MM.1S (cell line): Measurements from ENCODE around the gene NXT2.

Experiments
- DNase-seq: peaks from one replicate; pipeline ENCODE4 v3.0.0-alpha.2; 2015
- H2AFZ ChIP-seq: fragments of 300-600 bp; sonication (generic); 2 replicates; pipeline ENCODE4 v1.6.0; 2016; ENCODE audit warnings: antibody characterized with exemption, low read length
- H3F3A ChIP-seq: fragments of 300-600 bp; sonication (generic); 2 replicates; pipeline ENCODE4 v1.6.1; 2016; ENCODE audit warnings: mild to moderate bottlenecking, antibody characterized with exemption, low read length, moderate library complexity, mixed read lengths; ENCODE audit not compliant: insufficient read depth
- H3K27ac ChIP-seq: fragments of 300-600 bp; sonication (generic); 2 replicates; pipeline ENCODE4 v1.5.1; 2016; ENCODE audit warnings: mild to moderate bottlenecking, low read length
- H3K27me3 ChIP-seq: fragments of 300-600 bp; sonication (generic); replicated peaks from 2 replicates; pipeline ENCODE4 v1.6.0; 2016; ENCODE audit warnings: low read length; ENCODE audit not compliant: insufficient read depth
- H3K36me3 ChIP-seq: fragments of 300-600 bp; sonication (generic); replicated peaks from 2 replicates; pipeline ENCODE4 v1.6.1; 2016; ENCODE audit warnings: mild to moderate bottlenecking, low read length, mixed read lengths; ENCODE audit not compliant: insufficient read depth
- H3K4me1 ChIP-seq: fragments of 300-600 bp; sonication (generic); 2 replicates; pipeline ENCODE4 v1.6.1; 2016; ENCODE audit warnings: low read length, mixed read lengths
- H3K4me2 ChIP-seq: fragments of 300-600 bp; sonication (generic); 2 replicates; pipeline ENCODE4 v1.6.0; 2016; ENCODE audit warnings: low read depth, low read length
- H3K4me3 ChIP-seq: fragments of 300-600 bp; sonication (generic); 2 replicates; pipeline ENCODE4 v1.5.1; 2016; ENCODE audit warnings: low read length, mixed read lengths
- H3K79me2 ChIP-seq: fragments of 300-600 bp; sonication (generic); 2 replicates; pipeline ENCODE4 v1.6.1; 2016; ENCODE audit warnings: mixed run types, low read length, mixed read lengths
- H3K9ac ChIP-seq: fragments of 300-600 bp; sonication (generic); 2 replicates; pipeline ENCODE4 v1.6.1; 2016; ENCODE audit warnings: low read length, mixed read lengths
- H3K9me2 ChIP-seq: fragments of 300-600 bp; sonication (generic); replicated peaks from 2 replicates; pipeline ENCODE4 v1.6.1; 2016; ENCODE audit warnings: mild to moderate bottlenecking, low read length, mixed read lengths; ENCODE audit not compliant: insufficient read depth
- H3K9me3 ChIP-seq: fragments of 300-600 bp; sonication (generic); replicated peaks from 2 replicates; pipeline ENCODE4 v1.6.1; 2016; ENCODE audit warnings: mild to moderate bottlenecking, low read length, mixed read lengths; ENCODE audit not compliant: insufficient read depth
- H4K20me1 ChIP-seq: fragments of 300-600 bp; sonication (generic); 2 replicates; pipeline ENCODE4 v1.6.1; 2016; ENCODE audit warnings: mild to moderate bottlenecking, low read length, moderate library complexity, mixed read lengths; ENCODE audit not compliant: insufficient read depth
- CTCF ChIP-seq: fragments of 300-600 bp; sonication (generic); IDR thresholded peaks from 2 replicates; pipeline ENCODE4 v1.5.1; 2016; ENCODE audit warnings: antibody characterized with exemption, low read length, mixed read lengths
- EZH2 ChIP-seq: fragments of 300-600 bp; sonication (generic); optimal IDR thresholded peaks from 2 replicates; pipeline ENCODE3; 2017; ENCODE audit warnings: low read depth, mild to moderate bottlenecking, antibody characterized with exemption, low read length, mixed read lengths
- EZH2phosphoT487 ChIP-seq: fragments of 300-600 bp; sonication (generic); IDR thresholded peaks from 2 replicates; pipeline ENCODE4 v1.6.1; 2018; ENCODE audit warnings: antibody characterized with exemption, low read length

NXT2 gene

GRCh38 chrX:109590176-109590575 is 53.5 kb downstream of the NXT2 start:
- Histone ChIP-seq H3K4me3 (no peak overlapping the region), H3K4me1 (no peaks in the 10 kb centered on the region), H3K27me3 (no peaks in the 10 kb centered on the region), H3K9me3 (no peaks in the 10 kb centered on the region), H3K36me3 (no peaks in the 10 kb centered on the region), H3K27ac (no peak overlapping the region), H3K4me2 (no peak overlapping the region), H3K9ac (no peak overlapping the region), H3K9me2 (no peaks in the 10 kb centered on the region), H3K79me2 (no peaks in the 10 kb centered on the region), H4K20me1 (no peaks in the 10 kb centered on the region), H2AFZ (no peak overlapping the region), H3F3A (no peaks in the 10 kb centered on the region)
- DNase-seq = no peak
- TF ChIP-seq CTCF (no peak), EZH2phosphoT487 (no peak), EZH2 (no peak)
